ENCODE measurements around the gene KRTAP10-10.

DNA sequence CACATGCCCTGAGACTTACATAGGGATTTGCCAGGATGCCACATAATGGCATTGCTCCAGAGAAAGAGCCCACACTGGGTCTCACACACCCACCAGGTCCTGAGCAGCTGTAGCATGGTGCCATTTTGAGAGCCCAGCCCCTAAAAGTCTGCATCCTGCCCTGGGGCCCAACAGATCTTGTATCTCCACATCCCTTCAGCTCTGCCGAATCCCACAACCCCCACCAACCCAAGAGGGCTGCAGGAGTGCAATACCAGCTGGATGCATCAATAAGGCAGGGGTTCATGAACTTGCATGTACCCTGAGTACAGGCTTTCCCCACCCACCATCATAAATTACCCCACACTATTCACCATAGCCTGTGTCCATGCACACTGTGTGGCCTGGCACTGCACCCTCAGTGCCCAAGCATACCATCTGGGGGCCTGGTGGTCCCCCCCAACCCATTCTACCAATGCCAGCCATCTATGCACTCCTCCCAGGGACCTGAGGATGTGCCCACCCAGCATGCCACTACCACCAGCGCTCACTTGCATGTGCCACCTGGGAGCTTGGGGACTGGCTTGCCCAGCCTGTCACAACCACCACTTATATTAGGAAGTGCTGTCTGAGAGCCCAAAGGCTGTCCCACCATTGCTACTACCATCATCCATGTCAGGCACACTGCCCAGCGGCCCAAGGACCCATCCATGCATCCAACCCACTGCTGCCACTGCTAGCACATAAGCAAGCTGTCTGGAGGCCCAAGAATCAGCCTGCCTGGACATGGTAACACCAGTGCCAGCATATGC is 33.7 kb downstream of the KRTAP10-10 start:
- TF ChIP-seq, protein P1, sequence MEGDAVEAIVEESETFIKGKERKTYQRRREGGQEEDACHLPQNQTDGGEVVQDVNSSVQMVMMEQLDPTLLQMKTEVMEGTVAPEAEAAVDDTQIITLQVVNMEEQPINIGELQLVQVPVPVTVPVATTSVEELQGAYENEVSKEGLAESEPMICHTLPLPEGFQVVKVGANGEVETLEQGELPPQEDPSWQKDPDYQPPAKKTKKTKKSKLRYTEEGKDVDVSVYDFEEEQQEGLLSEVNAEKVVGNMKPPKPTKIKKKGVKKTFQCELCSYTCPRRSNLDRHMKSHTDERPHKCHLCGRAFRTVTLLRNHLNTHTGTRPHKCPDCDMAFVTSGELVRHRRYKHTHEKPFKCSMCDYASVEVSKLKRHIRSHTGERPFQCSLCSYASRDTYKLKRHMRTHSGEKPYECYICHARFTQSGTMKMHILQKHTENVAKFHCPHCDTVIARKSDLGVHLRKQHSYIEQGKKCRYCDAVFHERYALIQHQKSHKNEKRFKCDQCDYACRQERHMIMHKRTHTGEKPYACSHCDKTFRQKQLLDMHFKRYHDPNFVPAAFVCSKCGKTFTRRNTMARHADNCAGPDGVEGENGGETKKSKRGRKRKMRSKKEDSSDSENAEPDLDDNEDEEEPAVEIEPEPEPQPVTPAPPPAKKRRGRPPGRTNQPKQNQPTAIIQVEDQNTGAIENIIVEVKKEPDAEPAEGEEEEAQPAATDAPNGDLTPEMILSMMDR (IDR thresholded peaks at IDR 0.05) = no peak
- TF ChIP-seq EP300 (IDR thresholded peaks at IDR 0.05) (no peak), POLR2A (IDR thresholded peaks at IDR 0.05) (no peak)
